ENCODE measurements around the gene ANKRD28. TPM values are rescaled to one million over a fixed set of nuclear protein-coding genes. Genes with fewer than 3 reads are reported as not detected.
"Not testable (repeated sequence)": the region's sequence is repeated elsewhere in the genome, so short reads cannot be mapped to it uniquely, and the experiment has no call there.

ANKRD28 gene
- total and polyA plus RNA-seq, 2 of the 13 experiments (the other 11 are each of a cell fraction or from before 2014, with no cell fraction given): 21.0 to 28.9 TPM

DNA sequence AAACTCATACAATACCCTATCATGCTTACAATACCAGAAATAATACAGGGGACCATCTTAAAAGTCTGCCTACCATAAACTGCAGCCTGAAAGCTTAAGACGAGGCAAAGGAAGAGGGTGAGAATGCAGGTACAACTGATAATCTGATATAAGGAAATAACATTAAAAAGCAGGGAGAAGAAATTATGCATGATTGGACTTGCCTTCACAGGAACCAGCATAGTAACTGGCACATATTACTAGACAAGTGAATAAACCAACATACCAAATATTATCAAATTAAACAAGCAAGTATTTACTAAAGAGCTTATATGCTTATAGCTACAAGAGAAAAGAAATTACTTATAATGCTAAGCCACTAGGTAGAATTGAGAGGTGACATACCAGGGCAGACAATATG lies 18.7 kb downstream of the ANKRD28 start:
- WGBS (ENCODE audit: low lambda C conversion rate): 88% methylated on average over 1 of the region's 1 CpG
- ChIA-PET POLR2A (no interaction called here), CTCF (ENCODE audit: low intra/inter-chr PET ratio, low total read pairs) (no interaction called here)
- intact Hi-C loops (cut with micrococcal nuclease; ENCODE audit: unreplicated experiment): no loop called here
- H3K27ac ChIP-seq (ENCODE audit: extremely low read length, insufficient read depth, low read length): no peak overlapping the region
- TF ChIP-seq ETV6 (CRISPR knock-in tag; conservative IDR thresholded peaks at IDR 0.05): no peak
- H3K36me3 ChIP-seq (replicated peaks in 1 of 2; ENCODE audit: control insufficient read depth in 1 of 2, insufficient read depth in 2 of 2, low read length in 2 of 2): no peaks in the 10 kb centered on the region
- ATAC-seq: no peak
- H2AFZ ChIP-seq (ENCODE audit: low read length): no peak overlapping the region
- no peak overlapping the region for H3K4me2 ChIP-seq (ENCODE audit: low read depth, low read length)
- peaks cover 21% of the 10 kb centered on the region for H3K79me2 ChIP-seq (ENCODE audit: insufficient read depth, low read length)
- peaks cover 21% of the 10 kb centered on the region for H3K4me1 ChIP-seq (ENCODE audit: insufficient read depth, low read length)
- in situ Hi-C loops (cut with HindIII; ENCODE audit: extremely low pct_ligation_motif_present, low pct_unique_long_range_greater_than_20kb): no loop called here
- no peak overlapping the region for H3K9ac ChIP-seq (ENCODE audit: insufficient read depth, low read depth, low read length)
- no peaks in the 10 kb centered on the region for H3K27me3 ChIP-seq (ENCODE audit: control insufficient read depth in 1 of 2, insufficient read depth in 2 of 2, low read length in 2 of 2)
- no peaks in the 10 kb centered on the region for H4K20me1 ChIP-seq (ENCODE audit: insufficient read depth, low read length)
- H3K4me3 ChIP-seq (replicated peaks in 1 of 3; ENCODE audit: insufficient read depth in 1 of 3, low read depth in 2 of 3, low read length in 3 of 3): no peak overlapping the region
- no peak for FAIRE-seq
- H3K9me3 ChIP-seq (ENCODE audit: low read length): no peaks in the 10 kb centered on the region
- BruUV-seq (replicated peaks): no TSS peak
- no peak for DNase-seq (ENCODE audit: low spot score)

DNA sequence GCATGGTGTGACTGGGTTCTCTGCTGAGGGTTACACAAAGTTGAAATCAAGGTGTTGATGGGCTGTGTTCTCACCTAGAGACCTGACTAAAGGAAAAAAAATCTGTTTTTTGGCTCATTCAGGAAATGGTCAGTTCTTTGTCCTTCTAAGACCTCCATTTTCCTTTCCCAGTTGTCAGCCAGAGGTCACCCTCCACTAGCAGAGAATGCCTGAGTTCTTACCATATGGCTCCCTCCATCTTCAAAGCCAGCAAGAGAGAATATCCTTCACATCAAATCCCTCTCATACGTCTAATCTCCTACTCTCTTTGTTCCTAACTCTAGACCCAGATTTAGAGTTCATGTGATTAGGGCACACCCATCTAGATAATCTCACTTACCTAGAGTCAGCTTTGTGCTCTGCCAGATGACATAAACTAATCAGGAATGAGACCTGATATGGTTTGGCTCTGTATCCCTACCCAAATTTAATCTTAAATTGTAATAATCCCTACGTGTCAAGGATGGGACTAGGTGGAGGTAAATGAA lies 19.4 kb downstream of the ANKRD28 start:
- no peak for TF ChIP-seq GTF2F1 (IDR thresholded peaks at IDR 0.05; ENCODE audit: low read length)
- ATAC-seq (no peak), DNase-seq (ENCODE audit: low spot score) (no peak), FAIRE-seq (no peak)
- WGBS (ENCODE audit: low lambda C conversion rate): 100% methylated on average over 2 of the region's 2 CpGs
- H3K9me3 ChIP-seq (ENCODE audit: low read length): no peaks in the 10 kb centered on the region
- CTCF ChIA-PET (ENCODE audit: low intra/inter-chr PET ratio, low total read pairs): no interaction called here
- POLR2A ChIA-PET: no interaction called here
- H3K4me3 ChIP-seq (replicated peaks in 1 of 3; ENCODE audit: insufficient read depth in 1 of 3, low read depth in 2 of 3, low read length in 3 of 3): no peak overlapping the region
- in situ Hi-C loops (cut with HindIII; ENCODE audit: extremely low pct_ligation_motif_present, low pct_unique_long_range_greater_than_20kb) (no loop called here), intact Hi-C loops (cut with micrococcal nuclease; ENCODE audit: unreplicated experiment) (no loop called here)
- no peaks in the 10 kb centered on the region for H3K27me3 ChIP-seq (ENCODE audit: control insufficient read depth in 1 of 2, insufficient read depth in 2 of 2, low read length in 2 of 2)
- no peaks in the 10 kb centered on the region for H4K20me1 ChIP-seq (ENCODE audit: insufficient read depth, low read length)
- BruUV-seq (replicated peaks): no TSS peak
- no peak overlapping the region for H3K4me2 ChIP-seq (ENCODE audit: low read depth, low read length)
- H3K9ac ChIP-seq (ENCODE audit: insufficient read depth, low read depth, low read length): no peak overlapping the region
- no peak overlapping the region for H3K27ac ChIP-seq (ENCODE audit: extremely low read length, insufficient read depth, low read length)
- H3K4me1 ChIP-seq (ENCODE audit: insufficient read depth, low read length): peaks cover 16% of the 10 kb centered on the region
- H3K36me3 ChIP-seq (replicated peaks in 1 of 2; ENCODE audit: control insufficient read depth in 1 of 2, insufficient read depth in 2 of 2, low read length in 2 of 2): no peaks in the 10 kb centered on the region
- H3K79me2 ChIP-seq (ENCODE audit: insufficient read depth, low read length): peaks cover 17% of the 10 kb centered on the region
- no peak overlapping the region for H2AFZ ChIP-seq (ENCODE audit: low read length)

DNA sequence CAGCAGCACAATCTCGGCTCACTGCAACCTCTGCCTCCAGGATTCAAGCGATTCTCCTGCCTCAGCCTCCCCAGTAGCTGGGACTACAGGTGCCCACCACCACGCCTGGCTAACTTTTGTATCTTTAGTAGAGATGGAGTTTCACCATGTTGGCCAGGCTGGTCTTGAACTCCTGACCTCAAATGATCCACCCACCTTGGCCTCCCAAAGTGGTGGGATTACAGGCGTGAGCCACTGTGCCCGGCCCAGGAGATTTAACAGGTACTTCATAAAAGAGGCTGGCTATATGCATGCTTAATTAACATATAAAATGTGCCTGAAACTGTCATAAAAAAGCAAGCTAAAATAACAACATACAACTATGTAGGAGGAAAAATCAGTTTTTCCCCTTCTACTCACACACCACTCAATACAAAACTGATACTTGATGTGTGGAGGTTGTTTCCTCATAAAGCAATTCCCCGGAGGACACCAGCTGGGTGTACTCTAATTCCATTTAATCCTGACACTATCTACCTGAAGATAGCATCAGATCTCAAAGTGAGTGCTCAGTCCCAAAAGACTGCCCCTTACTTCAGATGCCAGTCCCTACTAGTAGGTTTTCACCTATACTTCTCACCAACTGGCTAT lies 22.7 kb downstream of the ANKRD28 start:
- H3K4me3 ChIP-seq (replicated peaks in 1 of 3; ENCODE audit: insufficient read depth in 1 of 3, low read depth in 2 of 3, low read length in 3 of 3); H2AFZ ChIP-seq (ENCODE audit: low read length); BruUV-seq (replicated peaks); POLR2A ChIA-PET; H3K27ac ChIP-seq (ENCODE audit: extremely low read length, insufficient read depth, low read length); CTCF ChIA-PET (ENCODE audit: low intra/inter-chr PET ratio, low total read pairs); H3K4me2 ChIP-seq (ENCODE audit: low read depth, low read length); ATAC-seq; DNase-seq (ENCODE audit: low spot score); H3K27me3 ChIP-seq (ENCODE audit: control insufficient read depth in 1 of 2, insufficient read depth in 2 of 2, low read length in 2 of 2); in situ Hi-C loops (cut with HindIII; ENCODE audit: extremely low pct_ligation_motif_present, low pct_unique_long_range_greater_than_20kb); H3K9me3 ChIP-seq (ENCODE audit: low read length); H4K20me1 ChIP-seq (ENCODE audit: insufficient read depth, low read length); FAIRE-seq; intact Hi-C loops (cut with micrococcal nuclease; ENCODE audit: unreplicated experiment); H3K36me3 ChIP-seq (replicated peaks in 1 of 2; ENCODE audit: control insufficient read depth in 1 of 2, insufficient read depth in 2 of 2, low read length in 2 of 2); H3K9ac ChIP-seq (ENCODE audit: insufficient read depth, low read depth, low read length): not testable (repeated sequence)
- 98% methylated on average over 6 of the region's 6 CpGs for WGBS (ENCODE audit: low lambda C conversion rate)
- H3K79me2 ChIP-seq (ENCODE audit: insufficient read depth, low read length): peaks cover 11% of the 10 kb centered on the region
- H3K4me1 ChIP-seq (ENCODE audit: insufficient read depth, low read length): peaks cover 14% of the 10 kb centered on the region

All from HepG2 (cell line).